Measurements from ENCODE around the gene TRABD2A.

GRCh38 chr2:84827978-84828575 is 52.8 kb downstream of the TRABD2A start:
- TF ChIP-seq POLR2A (IDR thresholded peaks at IDR 0.05): no peak
- no peak for TF ChIP-seq CTCF (IDR thresholded peaks at IDR 0.05)

All from uterus (tissue), 2 donors.